Gastroesophageal sphincter (tissue), 3 donors: ENCODE results near the gene IQCM.

Experiments used
- POLR2AphosphoS5 ChIP-seq: sonication (generic); formaldehyde crosslinking; IDR thresholded peaks from one replicate; pipeline ENCODE4 v1.6.1; 2017; ENCODE audit warnings: antibody characterized with exemption
- TF ChIP-seq, protein P1 (sequence below), 4 experiments: fragments of 200-600 bp in 2 of 4; fragments of 450-650 bp in 2 of 4; sonication (generic) in 1 of 4; IDR thresholded peaks; one replicate each; pipeline ENCODE4 v1.5.1; 2017 to 2019; ENCODE audit warnings: antibody characterized with exemption in 4 of 4, mild to moderate bottlenecking in 2 of 4, moderate library complexity in 2 of 4

DNA sequence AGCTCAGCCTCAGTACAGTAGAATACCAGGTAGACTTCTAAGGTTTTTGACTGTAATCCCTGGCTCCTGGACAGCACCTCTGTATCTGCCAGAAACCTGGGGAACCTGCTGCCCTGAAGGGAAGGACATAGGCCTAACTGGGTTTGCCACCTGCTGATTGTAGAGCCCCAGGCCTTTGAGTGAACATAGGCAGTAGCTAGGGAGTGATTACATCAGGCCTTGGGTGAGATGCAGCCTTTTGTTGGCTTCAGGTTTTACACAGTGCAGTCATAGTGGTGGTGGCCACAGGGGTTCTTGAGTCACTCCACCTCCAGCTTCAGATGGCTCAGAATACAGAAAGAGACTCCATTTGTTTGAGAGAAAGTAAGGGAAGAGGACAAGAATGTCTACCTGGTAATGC, 19.3 kb downstream of the IQCM start:
- TF ChIP-seq, protein P1, sequence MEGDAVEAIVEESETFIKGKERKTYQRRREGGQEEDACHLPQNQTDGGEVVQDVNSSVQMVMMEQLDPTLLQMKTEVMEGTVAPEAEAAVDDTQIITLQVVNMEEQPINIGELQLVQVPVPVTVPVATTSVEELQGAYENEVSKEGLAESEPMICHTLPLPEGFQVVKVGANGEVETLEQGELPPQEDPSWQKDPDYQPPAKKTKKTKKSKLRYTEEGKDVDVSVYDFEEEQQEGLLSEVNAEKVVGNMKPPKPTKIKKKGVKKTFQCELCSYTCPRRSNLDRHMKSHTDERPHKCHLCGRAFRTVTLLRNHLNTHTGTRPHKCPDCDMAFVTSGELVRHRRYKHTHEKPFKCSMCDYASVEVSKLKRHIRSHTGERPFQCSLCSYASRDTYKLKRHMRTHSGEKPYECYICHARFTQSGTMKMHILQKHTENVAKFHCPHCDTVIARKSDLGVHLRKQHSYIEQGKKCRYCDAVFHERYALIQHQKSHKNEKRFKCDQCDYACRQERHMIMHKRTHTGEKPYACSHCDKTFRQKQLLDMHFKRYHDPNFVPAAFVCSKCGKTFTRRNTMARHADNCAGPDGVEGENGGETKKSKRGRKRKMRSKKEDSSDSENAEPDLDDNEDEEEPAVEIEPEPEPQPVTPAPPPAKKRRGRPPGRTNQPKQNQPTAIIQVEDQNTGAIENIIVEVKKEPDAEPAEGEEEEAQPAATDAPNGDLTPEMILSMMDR (IDR thresholded peaks at IDR 0.05): no peak
- TF ChIP-seq POLR2AphosphoS5: no peak
